GM18502 (cell line): ENCODE data around the gene NACC2.
"Not testable (repeated sequence)": the region's sequence is repeated elsewhere in the genome, so short reads cannot be mapped to it uniquely, and the experiment has no call there.

Experiments used
- ATAC-seq: cut with Tn5 transposase; IDR thresholded peaks from one replicate; pipeline ENCODE4 v1.9.1; 2021; ENCODE audit warnings: mild to moderate bottlenecking; ENCODE audit not compliant: unreplicated experiment, poor library complexity

The NACC2 gene

GRCh38 chr9:136083558-136084062 lies 11.5 kb downstream of the NACC2 start:
- no peak for ATAC-seq

GRCh38 chr9:136082496-136083361 lies 12.4 kb downstream of the NACC2 start:
- ATAC-seq = no peak

- ATAC-seq = no peak
These were observed 13.1 kb downstream of the NACC2 start for GRCh38 chr9:136081826-136082495.

GRCh38 chr9:136081113-136081825 lies 13.8 kb downstream of the NACC2 start:
- ATAC-seq = no peak

GRCh38 chr9:136080716-136081112 lies 14.4 kb downstream of the NACC2 start:
- ATAC-seq = no peak

GRCh38 chr9:136079916-136080246 lies 15.2 kb downstream of the NACC2 start:
- ATAC-seq = no peak

- no peak for ATAC-seq
These were observed 15.7 kb downstream of the NACC2 start for GRCh38 chr9:136079211-136079915.

GRCh38 chr9:136078498-136079011 lies 16.5 kb downstream of the NACC2 start:
- no peak for ATAC-seq

GRCh38 chr9:136078024-136078423 lies 17.1 kb downstream of the NACC2 start:
- no peak for ATAC-seq

GRCh38 chr9:136077491-136077890 lies 17.6 kb downstream of the NACC2 start:
- ATAC-seq = no peak

- no peak for ATAC-seq
These were observed 19.0 kb downstream of the NACC2 start for GRCh38 chr9:136075881-136076678.

- ATAC-seq = no peak
These were observed 19.8 kb downstream of the NACC2 start for GRCh38 chr9:136075134-136075841.

GRCh38 chr9:136074706-136075105 lies 20.4 kb downstream of the NACC2 start:
- ATAC-seq = no peak

GRCh38 chr9:136062657-136063439 lies 32.2 kb downstream of the NACC2 start:
- no peak for ATAC-seq

GRCh38 chr9:136061916-136062315 lies 33.2 kb downstream of the NACC2 start:
- ATAC-seq = not testable (repeated sequence)

- no peak for ATAC-seq
These were observed 33.7 kb downstream of the NACC2 start for GRCh38 chr9:136061405-136061804.

GRCh38 chr9:136060671-136061371 lies 34.3 kb downstream of the NACC2 start:
- ATAC-seq = no peak
